MM.1S (cell line): ENCODE data around the gene SNRNP70.
"Not testable (repeated sequence)": the region's sequence is repeated elsewhere in the genome, so short reads cannot be mapped to it uniquely, and the experiment has no call there.

Source experiments
- DNase-seq: peaks from one replicate; pipeline ENCODE4 v3.0.0-alpha.2; 2015
- H2AFZ ChIP-seq: fragments of 300-600 bp; sonication (generic); 2 replicates; pipeline ENCODE4 v1.6.0; 2016; ENCODE audit warnings: antibody characterized with exemption, low read length
- H3F3A ChIP-seq: fragments of 300-600 bp; sonication (generic); 2 replicates; pipeline ENCODE4 v1.6.1; 2016; ENCODE audit warnings: mild to moderate bottlenecking, antibody characterized with exemption, low read length, moderate library complexity, mixed read lengths; ENCODE audit not compliant: insufficient read depth
- H3K27ac ChIP-seq: fragments of 300-600 bp; sonication (generic); 2 replicates; pipeline ENCODE4 v1.5.1; 2016; ENCODE audit warnings: mild to moderate bottlenecking, low read length
- H3K27me3 ChIP-seq: fragments of 300-600 bp; sonication (generic); replicated peaks from 2 replicates; pipeline ENCODE4 v1.6.0; 2016; ENCODE audit warnings: low read length; ENCODE audit not compliant: insufficient read depth
- H3K36me3 ChIP-seq: fragments of 300-600 bp; sonication (generic); replicated peaks from 2 replicates; pipeline ENCODE4 v1.6.1; 2016; ENCODE audit warnings: mild to moderate bottlenecking, low read length, mixed read lengths; ENCODE audit not compliant: insufficient read depth
- H3K4me1 ChIP-seq: fragments of 300-600 bp; sonication (generic); 2 replicates; pipeline ENCODE4 v1.6.1; 2016; ENCODE audit warnings: low read length, mixed read lengths
- H3K4me2 ChIP-seq: fragments of 300-600 bp; sonication (generic); 2 replicates; pipeline ENCODE4 v1.6.0; 2016; ENCODE audit warnings: low read depth, low read length
- H3K4me3 ChIP-seq: fragments of 300-600 bp; sonication (generic); 2 replicates; pipeline ENCODE4 v1.5.1; 2016; ENCODE audit warnings: low read length, mixed read lengths
- H3K79me2 ChIP-seq: fragments of 300-600 bp; sonication (generic); 2 replicates; pipeline ENCODE4 v1.6.1; 2016; ENCODE audit warnings: mixed run types, low read length, mixed read lengths
- H3K9ac ChIP-seq: fragments of 300-600 bp; sonication (generic); 2 replicates; pipeline ENCODE4 v1.6.1; 2016; ENCODE audit warnings: low read length, mixed read lengths
- H3K9me2 ChIP-seq: fragments of 300-600 bp; sonication (generic); replicated peaks from 2 replicates; pipeline ENCODE4 v1.6.1; 2016; ENCODE audit warnings: mild to moderate bottlenecking, low read length, mixed read lengths; ENCODE audit not compliant: insufficient read depth
- H3K9me3 ChIP-seq: fragments of 300-600 bp; sonication (generic); replicated peaks from 2 replicates; pipeline ENCODE4 v1.6.1; 2016; ENCODE audit warnings: mild to moderate bottlenecking, low read length, mixed read lengths; ENCODE audit not compliant: insufficient read depth
- H4K20me1 ChIP-seq: fragments of 300-600 bp; sonication (generic); 2 replicates; pipeline ENCODE4 v1.6.1; 2016; ENCODE audit warnings: mild to moderate bottlenecking, low read length, moderate library complexity, mixed read lengths; ENCODE audit not compliant: insufficient read depth
- CTCF ChIP-seq: fragments of 300-600 bp; sonication (generic); IDR thresholded peaks from 2 replicates; pipeline ENCODE4 v1.5.1; 2016; ENCODE audit warnings: antibody characterized with exemption, low read length, mixed read lengths
- EZH2 ChIP-seq: fragments of 300-600 bp; sonication (generic); optimal IDR thresholded peaks from 2 replicates; pipeline ENCODE3; 2017; ENCODE audit warnings: low read depth, mild to moderate bottlenecking, antibody characterized with exemption, low read length, mixed read lengths
- EZH2phosphoT487 ChIP-seq: fragments of 300-600 bp; sonication (generic); IDR thresholded peaks from 2 replicates; pipeline ENCODE4 v1.6.1; 2018; ENCODE audit warnings: antibody characterized with exemption, low read length

Gene SNRNP70

GRCh38 chr19:49056101-49056901 is 28.9 kb upstream of the SNRNP70 start:
- no peak for TF ChIP-seq EZH2phosphoT487
- TF ChIP-seq EZH2, result no peak
- peak; percentile 11 for TF ChIP-seq CTCF
- no peak overlapping the region; the same call in 1 of the 2 replicates for H3K9ac ChIP-seq
- H3K9me2 ChIP-seq, result no peaks in the 10 kb centered on the region
- peak; percentile 41 for DNase-seq
- H3K4me1 ChIP-seq, result peaks cover 9% of the 10 kb centered on the region
- peak overlapping the region; percentile 67 for H2AFZ ChIP-seq
- H3K79me2 ChIP-seq, result no peaks in the 10 kb centered on the region
- no peaks in the 10 kb centered on the region for H3K9me3 ChIP-seq
- peaks cover 64% of the 10 kb centered on the region for H3K27me3 ChIP-seq
- no peaks in the 10 kb centered on the region for H3K36me3 ChIP-seq
- H3K4me3 ChIP-seq, result peak overlapping the region; percentile 57
- H3K4me2 ChIP-seq, result peak overlapping the region; percentile 94
- H3K27ac ChIP-seq, result no peak overlapping the region
- H4K20me1 ChIP-seq, result no peaks in the 10 kb centered on the region
- H3F3A ChIP-seq, result no peaks in the 10 kb centered on the region

DNA sequence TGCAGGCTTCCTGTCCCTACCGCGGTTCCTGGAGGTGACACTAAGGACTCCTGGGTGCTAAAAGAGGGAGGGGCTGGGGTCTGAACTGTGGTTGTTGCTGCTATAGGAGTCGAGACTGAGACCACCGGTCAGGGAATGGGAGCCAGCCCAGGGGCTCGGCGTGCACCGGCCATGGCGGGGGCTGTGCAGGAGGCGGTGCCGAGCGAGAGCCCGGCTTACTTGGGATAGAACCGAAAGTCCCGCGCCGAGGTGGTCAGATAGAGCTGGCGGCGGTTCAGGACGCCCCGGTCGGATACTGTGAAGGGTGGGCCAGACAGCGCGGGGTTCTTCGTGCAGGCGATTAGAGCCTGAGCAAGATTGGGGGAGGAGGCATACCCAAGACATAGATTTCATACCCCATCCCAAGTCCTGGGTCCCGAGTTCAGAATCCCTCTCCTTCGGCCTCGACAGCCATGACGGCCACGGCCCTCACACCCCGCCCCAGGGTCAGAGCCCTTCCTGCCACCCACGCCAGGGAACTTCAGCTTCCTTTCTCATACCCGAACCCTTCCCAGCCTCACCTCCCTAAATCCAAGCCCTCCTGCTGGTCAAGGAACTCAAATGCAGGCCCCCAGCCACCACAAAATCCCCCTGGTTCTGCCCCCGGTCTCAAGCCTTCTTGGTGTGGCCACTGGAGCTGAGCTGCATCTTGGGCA is 28.2 kb upstream of the SNRNP70 start:
- not testable (repeated sequence) for H3K27ac ChIP-seq, H2AFZ ChIP-seq
- peak overlapping the region; percentile 57 for H3K4me3 ChIP-seq

DNA sequence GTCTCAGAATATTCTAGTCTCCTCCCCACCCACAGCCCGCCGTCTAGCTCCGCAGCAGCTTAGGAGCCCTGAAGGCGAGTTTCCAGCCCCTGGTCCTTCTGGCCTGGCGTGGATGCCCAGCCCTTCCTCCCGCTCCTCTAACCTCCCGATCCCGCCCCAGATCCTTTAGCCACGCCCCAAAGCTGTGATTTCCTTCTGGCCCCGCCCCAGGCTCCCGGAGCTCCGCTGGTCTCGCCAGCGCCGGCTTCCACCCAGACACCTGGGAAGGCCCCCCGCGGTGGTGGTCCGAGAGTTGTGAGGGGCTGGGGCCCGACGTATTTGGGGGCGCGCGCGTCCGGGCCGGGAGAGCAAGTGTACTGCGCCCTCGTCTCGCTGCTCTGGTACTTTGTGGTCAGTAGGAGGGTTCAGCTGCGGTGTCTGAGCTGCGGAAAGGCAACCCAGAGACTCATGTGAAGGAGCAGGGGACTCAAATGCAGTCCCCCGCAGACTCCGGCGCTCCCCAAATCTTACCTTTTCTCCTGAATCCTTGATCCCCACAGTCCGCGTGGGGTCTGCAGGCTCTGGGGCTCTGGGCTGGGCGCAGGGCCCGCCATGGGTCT is 27.5 kb upstream of the SNRNP70 start, which contains the start of gene CGB7:
CGB7 (minus strand) TSS at position 114 of the 599 bp plus-strand sequence. CDS start 2,374 bp downstream, outside the sequence.
- DNase-seq, result no peak
- H3K27me3 ChIP-seq, result peaks cover 76% of the 10 kb centered on the region
- H3K9me2 ChIP-seq, result no peaks in the 10 kb centered on the region
- H3K27ac ChIP-seq, result no peak within 1 kb of the TSS
- H3K36me3 ChIP-seq, result no peaks in the 10 kb centered on the region
- 0 out of 2 replicates have a peak within 1 kb of the TSS, but pooled peaks have one; percentile 67 for H2AFZ ChIP-seq
- no peak for TF ChIP-seq EZH2phosphoT487
- TF ChIP-seq EZH2, result no peak
- no peak for TF ChIP-seq CTCF
- no peaks in the 10 kb centered on the region for H4K20me1 ChIP-seq
- no peaks in the 10 kb centered on the region for H3K9me3 ChIP-seq
- H3K4me3 ChIP-seq, result peak within 1 kb of the TSS; percentile 57
- no peaks in the 10 kb centered on the region for H3K79me2 ChIP-seq
- H3K4me2 ChIP-seq, result peak within 1 kb of the TSS; percentile 94
- H3F3A ChIP-seq, result no peaks in the 10 kb centered on the region
- no peak within 1 kb of the TSS; the same call in 1 of the 2 replicates for H3K9ac ChIP-seq
- H3K4me1 ChIP-seq, result peaks cover 14% of the 10 kb centered on the region

More for the DNA sequence above, 28.2 kb upstream of the SNRNP70 start:
- not testable (repeated sequence) for H4K20me1 ChIP-seq, DNase-seq, H3K79me2 ChIP-seq, H3K36me3 ChIP-seq, H3K9me2 ChIP-seq, H3F3A ChIP-seq, H3K9me3 ChIP-seq, H3K9ac ChIP-seq
- H3K4me2 ChIP-seq, result peak overlapping the region; percentile 94
- peaks cover 14% of the 10 kb centered on the region for H3K4me1 ChIP-seq
- H3K27me3 ChIP-seq, result peaks cover 72% of the 10 kb centered on the region
